Measurements from ENCODE around the gene CBLN3. TPM values are rescaled to one million over a fixed set of nuclear protein-coding genes. Genes with fewer than 3 reads are reported as not detected.

CBLN3 gene
- 1.1 and 1.6 TPM in 2 replicates for total RNA-seq

DNA sequence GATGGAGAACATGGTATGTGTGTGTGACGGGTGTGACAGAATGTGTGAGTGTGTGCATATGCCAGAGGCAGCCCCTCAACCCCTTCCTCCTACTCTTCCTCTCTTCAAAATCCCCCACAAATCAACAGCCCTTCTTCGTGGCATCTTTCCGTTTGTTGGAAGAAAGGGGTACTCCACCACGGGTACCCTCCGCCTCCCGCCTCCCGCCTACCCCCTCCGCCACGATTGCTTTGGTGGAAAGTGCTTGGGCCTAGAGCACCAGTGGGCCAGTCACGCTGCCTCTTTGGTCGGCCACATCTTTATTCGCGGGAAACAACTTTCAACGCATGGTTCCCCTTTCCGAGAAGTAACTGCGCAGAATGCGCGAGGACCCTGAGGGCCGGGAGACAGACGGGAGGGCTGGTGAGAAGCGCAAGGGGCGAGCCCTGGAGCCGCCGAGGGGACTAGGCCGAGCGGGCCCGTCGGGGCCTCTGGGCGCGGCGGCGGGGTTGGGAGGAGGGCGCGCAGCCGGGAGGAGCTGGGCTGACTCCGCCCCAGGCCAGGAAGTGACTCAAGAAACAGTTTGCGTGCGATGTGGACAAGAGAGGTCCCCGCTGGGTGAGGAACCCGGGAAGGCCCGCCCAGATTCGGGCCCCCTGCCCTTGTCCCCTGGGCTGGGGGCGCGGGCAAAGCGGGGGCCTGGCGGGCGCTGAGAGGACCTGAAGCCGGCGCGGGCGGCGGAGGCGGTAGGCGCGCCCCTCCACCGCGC is at the start of gene CBLN3, which contains the start of gene KHNYN:
TSS of gene CBLN3 (minus strand) at position 274 of the 748 bp plus-strand sequence. CDS start 614 bp downstream, outside the sequence.
TSS of gene KHNYN (plus strand) at position 560 of the 748 bp plus-strand sequence. CDS start 777 bp downstream, outside the sequence.

DNA sequence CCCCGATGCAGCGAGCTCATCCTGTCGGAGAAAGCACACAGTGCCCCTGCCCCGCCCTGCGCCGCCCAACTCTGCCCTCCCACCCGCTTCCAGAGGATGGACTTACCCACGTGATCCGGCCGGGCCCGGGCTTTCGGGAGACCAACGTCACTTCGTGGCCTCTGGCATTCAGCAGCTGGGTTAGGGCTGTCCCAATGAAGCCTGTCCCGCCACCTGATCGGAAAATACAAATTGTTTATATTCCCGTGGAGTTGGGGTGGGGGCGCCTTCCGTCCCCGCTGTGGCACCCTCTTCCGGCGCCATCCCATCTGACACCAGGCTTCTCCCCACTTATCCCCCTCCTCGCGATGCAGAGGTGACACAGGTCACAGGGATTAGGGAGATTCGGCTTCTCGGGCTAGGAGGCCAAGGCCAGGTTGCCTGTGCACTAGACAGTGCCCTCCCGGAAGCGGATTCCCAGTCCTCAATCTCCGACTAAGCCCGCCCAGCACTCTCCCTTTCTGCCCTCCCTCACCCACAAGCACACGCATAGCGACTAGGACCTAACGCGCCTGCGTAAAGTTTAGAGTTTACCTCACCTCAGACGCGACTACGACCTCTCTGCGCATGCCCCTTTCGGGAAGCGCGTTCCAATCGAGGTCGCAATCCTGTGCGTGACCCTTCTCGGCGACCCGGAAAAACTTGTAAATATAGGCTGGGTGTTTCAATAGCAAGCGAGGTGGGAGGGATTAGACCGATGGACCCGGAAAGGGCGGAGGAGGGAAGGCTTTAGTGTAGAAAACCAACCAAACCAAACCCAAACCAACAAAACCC is 13.0 kb upstream of the CBLN3 start, which contains the start of gene SDR39U1:
TSS of gene SDR39U1 (minus strand) at position 537 of the 813 bp plus-strand sequence. CDS start at position 530, 7 bp downstream.

DNA sequence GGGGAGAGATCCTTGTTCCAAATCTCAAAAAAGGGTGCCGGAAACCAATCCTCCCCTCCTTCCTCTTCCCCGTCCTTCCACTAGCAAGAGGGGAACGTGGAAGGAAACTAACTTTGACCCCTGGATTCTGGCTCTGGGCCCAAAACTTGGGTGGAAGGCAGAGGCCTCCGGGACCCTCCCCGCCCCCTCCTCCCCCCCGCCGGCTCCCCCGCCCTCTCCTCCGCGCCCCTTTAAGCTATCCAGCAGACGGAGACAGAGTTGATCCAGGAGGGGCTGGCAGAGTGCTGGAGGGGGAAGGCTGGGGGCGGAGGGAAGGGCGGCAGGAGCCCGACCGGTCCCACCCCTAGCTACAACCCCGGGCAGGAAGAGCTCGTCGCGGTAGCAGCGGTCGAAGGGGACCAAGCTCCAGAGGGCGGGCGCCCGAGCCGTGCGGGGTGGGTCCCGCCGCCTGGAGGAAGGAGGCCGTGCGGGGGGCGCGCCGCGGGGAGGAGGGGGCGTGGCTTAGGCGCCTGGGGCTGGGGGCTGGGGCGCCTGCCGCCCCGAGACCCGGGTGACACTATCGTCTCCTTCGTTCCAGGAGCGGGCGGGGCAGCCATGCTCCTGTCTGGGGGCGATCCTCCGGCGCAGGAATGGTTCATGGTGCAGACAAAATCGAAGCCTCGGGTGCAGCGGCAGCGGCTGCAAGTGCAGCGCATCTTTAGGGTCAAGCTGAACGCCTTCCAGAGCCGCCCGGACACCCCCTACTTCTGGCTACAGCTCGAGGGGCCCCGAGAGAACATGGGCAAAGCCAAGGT is 30.6 kb downstream of the CBLN3 start, which contains the start of gene NYNRIN:
TSS of gene NYNRIN (plus strand) at position 351 of the 794 bp plus-strand sequence. CDS start at position 595, 244 bp downstream.

Other genes with a start within 250 kb of the CBLN3 start
- gene IPO4, start 240.9 kb downstream of the CBLN3 start, total RNA-seq = 53.7 and 54.7 TPM in 2 replicates
- 52.5 and 61.0 TPM in 2 replicates for gene TM9SF1, start 234.2 kb downstream of the CBLN3 start, total RNA-seq
- gene TSSK4, start 224.0 kb downstream of the CBLN3 start, total RNA-seq = 0.13 TPM in 1 of 2 replicates, not detected in the other
- 29.4 and 35.6 TPM in 2 replicates for gene CHMP4A, start 216.2 kb downstream of the CBLN3 start, total RNA-seq
- gene MDP1, start 213.6 kb downstream of the CBLN3 start, total RNA-seq = 3.2 and 6.0 TPM in 2 replicates
- gene NEDD8, start 197.3 kb downstream of the CBLN3 start, total RNA-seq = 118 and 150 TPM in 2 replicates
- 63.4 and 67.2 TPM in 2 replicates for gene GMPR2, start 196.7 kb downstream of the CBLN3 start, total RNA-seq
- gene TINF2, start 187.0 kb downstream of the CBLN3 start, total RNA-seq = 50.8 and 52.1 TPM in 2 replicates
- gene TGM1, start 166.5 kb downstream of the CBLN3 start, total RNA-seq = 1.1 and 1.2 TPM in 2 replicates
- 26.1 and 34.3 TPM in 2 replicates for gene RABGGTA, start 158.1 kb downstream of the CBLN3 start, total RNA-seq
- 10.1 and 10.9 TPM in 2 replicates for gene DHRS1, start 129.9 kb downstream of the CBLN3 start, total RNA-seq
- gene NOP9, start 129.8 kb downstream of the CBLN3 start, total RNA-seq = 31.8 and 34.1 TPM in 2 replicates
- gene CIDEB, start 121.7 kb downstream of the CBLN3 start, total RNA-seq = 2.7 and 3.0 TPM in 2 replicates
- gene LTB4R2, start 119.5 kb downstream of the CBLN3 start, total RNA-seq = 10.6 and 10.8 TPM in 2 replicates
- 2.9 and 4.7 TPM in 2 replicates for gene LTB4R, start 118.2 kb downstream of the CBLN3 start, total RNA-seq
- 30.9 and 34.2 TPM in 2 replicates for gene ADCY4, start 94.6 kb downstream of the CBLN3 start, total RNA-seq
- gene RIPK3, start 89.7 kb downstream of the CBLN3 start, total RNA-seq = 2.1 and 5.8 TPM in 2 replicates
- 12.5 and 20.2 TPM in 2 replicates for gene NFATC4, start 61.5 kb downstream of the CBLN3 start, total RNA-seq
- 11.7 and 12.9 TPM in 2 replicates for gene NYNRIN, start 30.7 kb downstream of the CBLN3 start, total RNA-seq
- gene KHNYN, start 286 bp upstream of the CBLN3 start, total RNA-seq = 38.4 and 39.0 TPM in 2 replicates
- gene SDR39U1, start 13.1 kb upstream of the CBLN3 start, total RNA-seq = 15.8 and 17.9 TPM in 2 replicates
- gene CMA1, start 78.6 kb upstream of the CBLN3 start, total RNA-seq = not detected in 2 replicates
- gene CTSG, start 146.6 kb upstream of the CBLN3 start, total RNA-seq = not detected in 2 replicates
- gene GZMH, start 180.0 kb upstream of the CBLN3 start, total RNA-seq = not detected in 2 replicates
- gene GZMB, start 204.5 kb upstream of the CBLN3 start, total RNA-seq = not detected in 2 replicates